Esophagus squamous epithelium (tissue), 4 donors: Measurements from ENCODE around the gene CD38.

ENCODE experiments used
- POLR2A ChIP-seq, 4 donors: fragments of 450-650 bp; IDR thresholded peaks; one replicate each; pipeline ENCODE4 v1.6.1; 2017; ENCODE audit warnings: antibody characterized with exemption in 4 of 4, mild to moderate bottlenecking in 4 of 4, moderate library complexity in 3 of 4
- TF ChIP-seq, protein P1 (sequence below), 6 experiments: fragments of 450-650 bp in 4 of 6; fragments of 200-600 bp in 2 of 6; sonication (generic) in 2 of 6; IDR thresholded peaks; one replicate each; pipeline ENCODE4 v1.5.1; 2016 to 2019; ENCODE audit warnings: antibody characterized with exemption in 6 of 6, mild to moderate bottlenecking in 4 of 6, moderate library complexity in 4 of 6

DNA sequence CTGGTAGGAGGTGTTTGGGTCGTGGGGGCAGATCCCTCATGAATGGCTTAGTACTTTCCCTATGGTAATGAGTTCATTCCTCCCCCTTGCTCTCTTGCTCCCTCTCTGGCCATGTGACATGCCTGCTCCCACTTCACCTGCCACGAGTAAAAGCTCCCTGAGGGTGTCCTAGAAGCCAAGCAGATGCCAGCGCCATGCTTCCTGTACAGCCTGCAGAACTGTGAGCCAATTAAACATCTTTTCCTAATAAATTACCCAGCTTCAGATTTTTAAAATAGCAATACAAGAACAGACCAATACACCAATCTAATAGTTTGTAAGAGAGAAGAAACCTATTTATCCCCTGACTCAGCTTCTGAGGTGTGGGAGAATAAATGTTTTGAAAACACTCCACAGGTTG lies 99.9 kb downstream of the CD38 start:
- TF ChIP-seq, protein P1, sequence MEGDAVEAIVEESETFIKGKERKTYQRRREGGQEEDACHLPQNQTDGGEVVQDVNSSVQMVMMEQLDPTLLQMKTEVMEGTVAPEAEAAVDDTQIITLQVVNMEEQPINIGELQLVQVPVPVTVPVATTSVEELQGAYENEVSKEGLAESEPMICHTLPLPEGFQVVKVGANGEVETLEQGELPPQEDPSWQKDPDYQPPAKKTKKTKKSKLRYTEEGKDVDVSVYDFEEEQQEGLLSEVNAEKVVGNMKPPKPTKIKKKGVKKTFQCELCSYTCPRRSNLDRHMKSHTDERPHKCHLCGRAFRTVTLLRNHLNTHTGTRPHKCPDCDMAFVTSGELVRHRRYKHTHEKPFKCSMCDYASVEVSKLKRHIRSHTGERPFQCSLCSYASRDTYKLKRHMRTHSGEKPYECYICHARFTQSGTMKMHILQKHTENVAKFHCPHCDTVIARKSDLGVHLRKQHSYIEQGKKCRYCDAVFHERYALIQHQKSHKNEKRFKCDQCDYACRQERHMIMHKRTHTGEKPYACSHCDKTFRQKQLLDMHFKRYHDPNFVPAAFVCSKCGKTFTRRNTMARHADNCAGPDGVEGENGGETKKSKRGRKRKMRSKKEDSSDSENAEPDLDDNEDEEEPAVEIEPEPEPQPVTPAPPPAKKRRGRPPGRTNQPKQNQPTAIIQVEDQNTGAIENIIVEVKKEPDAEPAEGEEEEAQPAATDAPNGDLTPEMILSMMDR (IDR thresholded peaks at IDR 0.05) = no peak
- TF ChIP-seq POLR2A (IDR thresholded peaks at IDR 0.05) = no peak
